Right hindlimb (tissue), 1 donor: ENCODE results near the gene DDIAS.
"Not testable (repeated sequence)": the region's sequence is repeated elsewhere in the genome, so short reads cannot be mapped to it uniquely, and the experiment has no call there.

Source experiments
- DNase-seq: peaks from one replicate; pipeline ENCODE4 v3.0.0-alpha.2; 2018

Gene DDIAS

DNA sequence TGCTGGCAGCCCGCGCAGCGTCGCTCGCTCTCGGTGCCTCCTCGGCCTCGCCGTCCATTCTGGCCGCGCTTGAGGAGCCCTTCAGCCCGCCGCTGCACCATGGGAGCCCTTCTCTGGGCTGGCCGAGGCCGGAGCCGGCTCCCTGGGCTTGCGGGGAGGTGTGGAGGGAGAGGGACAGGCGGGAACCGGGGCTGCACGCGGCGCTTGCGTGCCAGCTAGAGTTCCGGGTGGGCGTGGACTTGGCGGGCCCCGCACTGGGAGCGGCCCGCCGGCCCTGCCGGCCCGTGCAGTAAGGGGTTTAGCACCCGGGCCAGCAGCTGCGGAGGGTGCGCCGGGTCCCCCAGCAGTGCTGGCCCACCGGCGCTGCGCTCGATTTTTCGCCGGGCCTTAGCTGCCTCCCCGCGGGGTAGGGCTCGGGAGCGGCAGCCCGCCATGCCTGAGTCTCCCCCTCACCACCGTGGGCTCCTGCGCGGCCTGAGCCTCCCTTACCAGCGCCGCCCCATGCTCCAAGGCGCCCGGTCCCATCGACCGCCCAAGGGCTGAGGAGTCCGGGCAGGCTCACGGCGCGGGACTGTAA, 69.1 kb downstream of the DDIAS start:
- DNase-seq, result not testable (repeated sequence)

DNA sequence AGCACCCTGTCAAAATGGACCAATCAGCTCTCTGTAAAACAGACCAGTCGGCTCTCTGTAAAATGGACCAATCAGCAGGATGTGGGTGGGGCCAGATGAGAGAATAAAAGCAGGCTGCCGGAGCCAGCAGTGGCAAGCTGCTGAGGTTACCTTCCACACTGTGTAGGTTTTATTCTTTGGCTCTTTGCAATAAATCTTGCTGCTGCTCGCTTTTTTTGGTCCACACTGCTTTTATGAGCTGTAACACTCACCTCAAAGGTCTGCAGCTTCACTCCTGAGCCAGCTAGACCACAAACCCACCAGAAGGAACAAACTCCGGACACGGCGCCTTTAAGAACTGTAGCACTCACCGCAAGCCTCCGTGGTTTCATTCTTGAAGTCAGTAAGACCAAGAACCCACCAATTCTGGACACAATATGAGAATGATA, 70.0 kb downstream of the DDIAS start:
- not testable (repeated sequence) for DNase-seq

DNA sequence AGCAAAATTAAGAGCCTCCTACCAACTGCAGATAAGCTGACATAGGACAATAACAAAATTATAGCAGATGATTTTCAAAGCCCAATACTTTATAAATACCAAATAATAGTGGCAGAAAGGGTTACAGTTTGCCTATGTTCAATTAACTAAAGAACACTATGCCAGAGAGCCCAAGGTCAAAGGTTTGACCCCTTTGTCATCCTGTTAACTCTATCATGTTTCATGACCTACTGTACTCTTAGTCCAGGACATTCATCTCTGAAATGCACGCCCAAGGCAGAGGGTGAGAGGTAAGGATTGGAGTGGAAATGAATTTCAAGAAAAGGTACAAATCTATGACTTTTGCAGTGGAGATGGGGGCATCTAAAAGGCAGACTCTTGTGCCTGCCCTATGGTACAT, 70.6 kb downstream of the DDIAS start:
- DNase-seq, result no peak

DNA sequence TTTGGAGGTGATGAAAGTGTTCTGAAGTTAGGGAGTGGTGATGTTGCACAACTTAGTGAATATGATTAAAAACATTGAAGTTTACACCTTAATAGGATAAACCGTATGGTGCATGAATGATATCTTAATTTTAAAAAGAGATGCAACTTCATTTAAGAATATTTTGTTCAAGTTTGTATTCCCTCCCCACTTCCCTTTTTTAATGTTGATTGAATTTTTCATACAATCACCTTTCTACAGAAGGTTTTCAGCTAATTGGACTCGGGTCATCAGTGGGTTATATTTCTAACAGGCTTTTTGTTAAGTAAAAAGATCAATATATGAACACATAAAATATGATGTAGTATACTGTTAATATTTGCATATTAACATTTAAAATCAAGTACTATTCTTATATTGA, 72.6 kb downstream of the DDIAS start:
- no peak for DNase-seq

DNA sequence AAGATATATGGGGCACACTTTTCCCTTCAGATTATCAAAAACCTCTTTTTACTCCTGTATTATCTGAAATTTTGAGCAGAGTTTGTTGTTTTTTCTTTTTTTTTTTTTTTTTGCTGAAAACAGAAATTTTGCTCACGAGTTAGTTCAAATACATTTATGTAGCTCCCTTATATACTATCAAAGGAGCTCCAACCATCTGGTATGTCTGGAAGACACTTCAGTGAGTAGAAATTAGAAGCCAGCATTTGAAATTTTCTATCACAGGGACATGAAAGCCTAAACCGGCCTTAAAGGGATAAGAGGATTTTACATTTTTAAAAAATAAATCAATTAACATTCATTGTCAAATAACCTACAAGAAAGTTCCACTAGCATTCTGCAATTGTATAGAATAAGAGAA, 73.3 kb downstream of the DDIAS start:
- DNase-seq, result no peak

DNA sequence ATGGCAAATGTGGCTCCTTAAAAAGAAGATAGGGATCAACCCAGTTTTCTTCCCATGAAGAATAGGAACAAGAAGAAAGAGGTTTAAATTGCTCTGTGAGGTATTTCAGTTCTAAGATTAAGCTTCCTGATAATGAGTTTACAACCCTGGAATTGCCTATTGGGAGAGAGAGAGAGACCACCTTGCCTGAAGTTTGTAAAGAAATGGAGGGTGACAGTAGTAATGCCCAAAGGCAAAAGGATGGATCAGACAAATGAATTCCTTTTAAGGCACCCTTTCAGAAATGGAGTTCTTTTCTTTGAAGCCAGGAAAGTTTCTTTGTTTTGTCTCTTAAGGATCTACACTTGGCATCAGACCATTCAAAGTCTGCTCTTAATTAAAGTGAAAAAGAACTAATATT, 74.3 kb downstream of the DDIAS start:
- no peak for DNase-seq

DNA sequence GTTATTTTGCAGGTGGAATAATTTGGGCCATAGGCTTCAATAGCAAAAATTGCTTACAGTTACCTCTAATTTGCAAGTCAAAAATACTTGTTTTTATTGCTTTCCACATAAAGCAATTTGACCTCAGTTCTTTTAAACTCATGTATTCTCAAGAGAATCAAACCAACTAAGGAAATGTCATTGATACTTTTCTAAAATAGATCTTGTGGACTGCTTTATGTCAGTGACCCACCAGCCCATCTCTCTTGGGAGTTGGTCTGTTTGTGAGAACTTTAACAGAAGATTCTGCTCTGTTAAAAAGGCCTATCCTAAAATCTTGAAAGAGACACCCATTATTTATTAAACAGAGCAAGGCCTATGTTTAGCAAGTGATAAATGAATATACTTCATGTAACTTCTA, 75.2 kb downstream of the DDIAS start:
- DNase-seq, result no peak

DNA sequence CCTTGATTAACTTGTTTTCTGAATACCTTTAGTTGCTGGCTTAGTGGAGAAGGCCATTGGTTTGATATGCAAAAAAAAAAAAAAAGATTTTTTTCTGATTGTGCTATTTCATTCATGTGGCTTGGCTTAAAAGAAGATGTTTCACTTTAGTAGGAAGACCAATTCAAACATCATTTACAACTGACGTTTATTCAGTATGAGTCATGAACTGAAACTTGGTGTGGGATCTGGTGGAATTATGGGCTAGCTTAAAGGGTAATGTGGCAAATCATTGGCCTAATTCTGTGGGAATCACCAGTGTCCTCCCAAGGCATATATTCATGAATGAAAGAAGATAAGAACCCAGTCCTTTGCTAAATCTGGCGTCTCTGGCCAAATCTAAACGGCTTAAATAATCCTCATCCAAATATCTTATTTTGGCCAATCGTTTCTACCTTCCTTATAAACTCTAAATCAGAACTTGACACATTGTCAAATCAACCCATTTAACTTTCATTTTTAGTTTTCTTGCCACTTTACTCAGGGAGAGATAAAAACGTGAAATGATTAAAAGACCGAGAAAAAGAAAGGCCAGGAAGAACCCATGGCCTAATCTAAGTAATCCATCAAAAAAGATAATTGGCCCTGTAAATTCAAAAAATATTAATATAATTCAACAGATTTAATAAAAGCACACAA, 77.0 kb downstream of the DDIAS start:
- DNase-seq, result no peak

DNA sequence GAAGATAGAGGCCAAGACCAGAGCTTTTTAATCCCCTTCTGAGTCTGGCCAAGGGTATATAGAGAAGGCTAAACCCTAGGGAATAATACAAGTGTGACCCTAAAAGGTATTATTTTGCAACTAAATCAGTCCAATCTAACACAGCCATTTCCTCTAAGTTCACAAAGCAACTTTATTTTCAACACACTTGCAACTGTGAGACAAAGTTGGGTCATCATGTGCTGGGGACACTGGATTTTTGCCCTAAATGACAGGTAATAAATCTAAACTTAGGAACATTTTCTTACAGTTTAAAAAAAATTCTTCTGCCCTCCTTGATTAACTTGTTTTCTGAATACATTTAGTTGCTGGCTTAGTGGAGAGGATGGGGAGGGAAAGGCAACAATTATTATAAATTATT, 78.3 kb downstream of the DDIAS start:
- no peak for DNase-seq

DNA sequence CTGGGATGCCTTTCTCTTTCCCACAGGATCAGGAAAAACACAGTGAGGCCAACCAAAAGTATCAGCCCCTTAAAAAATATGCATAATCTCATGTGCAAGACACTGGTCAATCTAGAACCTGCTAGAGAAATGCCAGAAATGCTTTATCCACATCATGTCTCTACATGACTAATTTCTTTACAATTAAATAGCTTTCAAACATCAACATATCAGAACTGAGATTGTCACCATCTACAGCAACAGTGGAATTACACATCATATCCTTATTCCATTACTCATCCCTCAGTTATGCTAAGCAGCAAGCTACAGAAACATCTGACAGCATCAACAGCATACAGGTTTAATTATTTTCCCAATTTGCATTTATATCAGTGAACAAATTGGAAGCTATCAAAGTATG, 78.8 kb downstream of the DDIAS start:
- no peak for DNase-seq

DNA sequence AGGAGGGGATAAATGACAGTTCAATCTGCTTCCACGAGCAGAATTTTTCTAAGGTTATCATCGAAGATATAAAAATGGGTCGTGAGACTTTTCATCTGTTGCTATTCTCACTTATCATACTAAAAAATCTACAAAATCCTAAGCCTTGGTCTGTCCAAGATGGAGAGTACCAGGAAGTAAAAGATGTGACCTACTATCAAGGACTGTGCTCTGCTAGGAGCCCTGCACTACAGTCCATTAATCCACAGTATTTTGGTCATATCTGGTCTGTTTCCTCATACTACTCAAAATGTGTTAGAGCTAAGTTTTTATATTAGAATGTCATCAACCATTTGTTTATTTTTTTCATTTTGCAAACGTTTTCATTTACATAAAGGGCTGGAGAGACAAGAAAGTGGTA, 79.4 kb downstream of the DDIAS start:
- DNase-seq, result no peak

DNA sequence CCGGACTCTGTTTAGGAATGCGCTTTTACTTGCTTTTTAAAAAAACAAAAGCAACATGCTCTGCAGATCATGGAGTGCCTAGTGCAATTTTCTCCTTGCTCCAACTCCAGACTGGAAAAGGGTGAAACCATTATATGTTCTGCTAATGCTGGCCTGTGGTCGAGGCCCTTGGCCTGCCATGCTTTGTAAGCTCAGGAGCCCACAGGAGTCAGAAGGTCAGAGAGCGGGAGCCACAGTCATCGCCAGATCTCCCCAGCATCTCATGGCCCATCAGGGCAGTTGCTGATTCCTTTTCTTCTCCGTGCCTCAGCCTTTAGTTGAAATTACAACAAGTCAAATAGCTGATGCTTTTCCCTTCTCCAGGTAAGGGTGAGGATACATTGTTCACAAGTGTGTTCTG, 80.3 kb downstream of the DDIAS start:
- no peak for DNase-seq
